GM18519 (cell line): ENCODE results near the gene DCXR.
"Not testable (repeated sequence)": the region's sequence is repeated elsewhere in the genome, so short reads cannot be mapped to it uniquely, and the experiment has no call there.

ENCODE experiments used
- ATAC-seq: cut with Tn5 transposase; IDR thresholded peaks from one replicate; pipeline ENCODE4 v1.9.1; 2021; ENCODE audit warnings: mild to moderate bottlenecking, moderate library complexity; ENCODE audit not compliant: unreplicated experiment, low FRiP score

Gene DCXR

DNA sequence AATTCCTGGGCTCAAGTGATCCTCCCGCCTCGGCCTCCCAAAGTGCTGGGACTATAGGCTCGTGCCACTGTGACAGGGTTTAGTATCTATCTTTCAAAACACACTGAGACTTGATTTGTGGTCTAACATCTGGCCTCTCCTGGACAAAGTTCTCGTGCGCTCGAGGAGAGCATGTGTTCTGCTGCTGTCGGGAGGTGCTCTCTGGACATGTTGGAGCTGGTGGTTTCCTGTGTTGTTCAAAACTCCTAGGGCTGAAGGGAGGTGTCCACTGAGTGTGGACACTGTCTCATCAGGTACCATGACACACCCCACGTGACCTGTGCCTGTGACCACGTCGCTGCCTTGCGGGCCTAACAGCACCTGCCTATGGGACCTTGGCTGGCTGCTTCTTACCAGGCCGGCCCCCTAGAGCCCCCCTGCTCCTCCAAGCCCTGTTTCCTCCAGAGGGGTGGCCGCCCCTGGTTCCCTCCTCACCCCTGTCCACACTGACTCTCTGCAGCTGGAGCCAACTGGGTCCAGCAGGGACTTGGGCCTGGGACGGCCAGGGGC lies 8.5 kb upstream of the DCXR start:
- no peak for ATAC-seq

DNA sequence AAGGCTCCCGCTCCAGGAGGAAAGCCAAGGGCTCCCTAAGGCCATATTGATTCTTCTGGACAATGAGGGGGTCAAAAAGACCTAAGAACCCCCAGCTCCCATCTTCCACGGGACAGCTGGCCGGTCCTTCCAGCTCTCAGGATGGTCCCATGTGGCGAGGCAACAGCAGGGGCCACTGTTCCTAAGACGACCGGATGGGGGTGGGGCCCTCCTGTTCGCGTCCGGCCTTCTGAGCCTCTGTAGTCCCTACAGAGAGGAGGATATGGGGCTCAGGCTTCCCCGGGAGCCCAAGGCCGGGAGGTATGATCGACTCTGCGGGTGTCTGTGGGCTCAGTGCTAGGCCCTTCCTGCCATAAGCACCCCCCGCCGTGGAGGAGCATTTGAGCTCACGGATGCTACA lies 6.0 kb upstream of the DCXR start:
- no peak for ATAC-seq

- no peak for ATAC-seq
These were observed 5.2 kb upstream of the DCXR start for GRCh38 chr17:82042649-82043048.

- ATAC-seq = no peak
These were observed 3.8 kb upstream of the DCXR start for GRCh38 chr17:82041144-82041814.

- ATAC-seq = no peak
These were observed 2.3 kb upstream of the DCXR start for GRCh38 chr17:82039695-82040299.

DNA sequence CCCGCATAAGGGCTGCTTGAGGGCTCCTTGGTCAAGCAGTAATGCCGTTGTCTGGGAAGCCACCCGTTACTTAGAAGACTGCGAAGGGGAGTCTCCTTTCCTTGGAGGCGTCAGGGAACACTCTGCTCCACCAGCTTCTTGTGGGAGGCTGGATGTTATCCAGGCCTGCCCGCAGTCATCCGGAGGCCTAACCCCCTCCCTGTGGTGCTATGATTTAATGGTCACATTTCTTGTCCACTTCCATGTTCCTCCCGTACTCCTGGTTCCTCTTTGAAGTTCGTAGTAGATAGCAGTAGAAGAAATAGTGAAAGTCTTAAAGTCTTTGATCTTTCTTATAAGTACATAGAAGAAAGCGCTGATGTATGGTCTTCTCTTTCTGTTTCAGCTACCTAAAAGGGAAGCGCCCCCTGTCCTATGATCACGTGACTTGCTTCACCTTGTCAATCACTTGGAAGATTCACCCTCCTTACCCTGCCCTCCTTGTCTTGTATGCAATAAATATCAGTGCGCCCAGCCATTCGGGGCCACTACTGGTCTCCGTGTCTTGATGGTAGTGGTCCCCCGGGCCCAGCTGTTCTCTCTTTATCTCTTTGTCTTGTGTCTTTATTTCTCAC lies 1.4 kb upstream of the DCXR start:
- ATAC-seq = not testable (repeated sequence)

GRCh38 chr17:82037889-82038195 lies 345 bp upstream of the DCXR start:
- ATAC-seq = no peak

- ATAC-seq = no peak
These were observed 834 bp downstream of the DCXR start for GRCh38 chr17:82036634-82037091.

DNA sequence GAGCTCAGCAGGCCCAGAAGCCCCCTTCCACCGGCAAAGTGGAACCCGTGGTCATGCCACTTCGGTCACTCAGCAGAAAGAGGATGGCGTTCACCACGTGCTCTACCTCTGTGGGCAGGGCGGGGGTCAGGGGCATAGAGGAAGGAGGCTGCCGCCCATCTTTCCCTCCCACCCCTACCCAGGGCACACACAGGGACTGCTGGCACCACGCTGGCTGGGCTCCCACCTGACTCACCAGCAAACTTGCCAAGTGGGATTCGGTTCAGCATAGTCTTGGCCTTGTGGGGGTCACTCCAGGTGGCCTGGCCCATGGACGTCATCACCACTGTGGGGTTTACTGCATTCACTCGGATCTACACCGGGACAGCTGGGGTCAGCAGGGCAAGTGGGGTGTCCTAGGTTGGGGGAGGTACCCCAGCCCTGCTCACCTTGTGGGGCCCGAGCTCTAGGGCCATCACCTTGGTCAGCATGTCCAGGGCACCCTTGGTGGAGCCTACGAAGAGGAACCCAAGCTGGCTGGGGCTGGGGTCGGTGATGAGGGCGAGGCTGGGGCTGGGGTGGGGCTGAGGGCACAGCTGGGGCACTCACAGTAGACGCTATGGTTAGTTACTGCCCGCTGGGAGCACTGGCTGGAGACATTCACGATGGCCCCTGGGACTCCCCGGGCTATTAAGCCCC lies 1.4 kb downstream of the DCXR start:
- ATAC-seq = no peak

GRCh38 chr17:82035488-82035887 lies 2.0 kb downstream of the DCXR start:
- no peak for ATAC-seq

- no peak for ATAC-seq
These were observed 3.0 kb downstream of the DCXR start for GRCh38 chr17:82034371-82035011.

DNA sequence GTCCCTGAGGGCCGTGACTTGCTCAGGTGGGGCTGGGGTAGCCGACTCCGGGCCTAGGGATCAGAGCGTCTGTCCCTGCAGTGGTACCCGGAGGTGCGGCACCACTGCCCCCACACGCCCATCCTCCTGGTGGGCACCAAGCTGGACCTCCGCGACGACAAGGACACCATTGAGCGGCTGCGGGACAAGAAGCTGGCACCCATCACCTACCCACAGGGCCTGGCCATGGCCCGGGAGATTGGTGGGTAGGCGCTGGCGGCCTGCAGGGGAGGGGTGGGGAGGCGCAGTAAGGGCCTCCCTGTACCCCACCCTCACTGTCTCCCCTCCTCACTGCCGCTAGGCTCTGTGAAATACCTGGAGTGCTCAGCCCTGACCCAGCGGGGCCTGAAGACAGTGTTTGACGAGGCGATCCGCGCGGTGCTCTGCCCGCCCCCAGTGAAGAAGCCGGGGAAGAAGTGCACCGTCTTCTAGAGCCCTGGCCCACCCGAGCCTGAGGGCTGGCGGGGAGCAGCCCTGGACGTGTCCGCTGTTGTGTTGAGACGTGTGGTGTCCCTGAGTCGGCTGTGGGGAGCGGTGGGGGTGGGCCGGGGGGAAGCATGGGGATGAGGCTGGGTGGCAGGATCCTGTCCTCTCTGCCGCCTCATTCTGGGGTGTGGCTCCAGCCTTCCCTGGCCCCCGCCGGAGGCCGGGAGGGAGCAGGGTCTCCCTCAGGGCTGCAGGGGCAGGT lies 4.0 kb downstream of the DCXR start:
- no peak for ATAC-seq

GRCh38 chr17:82031885-82032627 lies 5.4 kb downstream of the DCXR start:
- ATAC-seq = no peak

DNA sequence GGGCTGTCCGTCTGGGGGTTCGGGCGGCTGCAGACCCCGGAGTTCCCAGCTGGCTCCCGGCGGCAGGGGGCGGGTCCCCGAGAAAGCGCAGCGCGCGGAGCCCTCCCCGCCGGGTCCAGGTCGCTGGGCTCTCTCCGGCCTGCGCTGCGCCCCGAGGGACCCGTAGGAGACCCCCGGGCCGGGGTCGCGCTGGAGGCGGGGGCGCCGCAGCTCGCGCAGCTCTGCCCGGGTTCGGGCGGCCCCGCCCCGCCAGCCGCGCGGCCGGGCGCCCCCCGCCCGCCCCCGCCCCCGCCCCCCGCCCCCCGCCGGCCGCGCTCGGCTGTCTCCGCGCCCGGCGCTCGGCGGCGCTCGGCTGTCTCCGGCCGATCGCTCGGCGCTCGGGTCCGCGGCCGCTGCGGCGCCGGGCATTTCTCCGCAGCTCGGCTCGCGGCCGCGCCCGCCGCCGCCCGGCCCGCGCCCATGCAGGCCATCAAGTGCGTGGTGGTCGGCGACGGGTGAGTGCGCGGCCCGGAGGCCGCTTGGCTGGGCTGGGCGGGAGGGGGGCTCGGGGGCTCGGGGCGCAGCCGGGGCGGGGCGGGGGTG lies 6.1 kb downstream of the DCXR start, which contains the start of gene RAC3:
TSS of gene RAC3 (plus strand) at position 376 of the 582 bp plus-strand sequence. CDS start at position 460, 84 bp downstream.
- no peak for ATAC-seq

- ATAC-seq = no peak
These were observed 6.8 kb downstream of the DCXR start for GRCh38 chr17:82030470-82031302.

DNA sequence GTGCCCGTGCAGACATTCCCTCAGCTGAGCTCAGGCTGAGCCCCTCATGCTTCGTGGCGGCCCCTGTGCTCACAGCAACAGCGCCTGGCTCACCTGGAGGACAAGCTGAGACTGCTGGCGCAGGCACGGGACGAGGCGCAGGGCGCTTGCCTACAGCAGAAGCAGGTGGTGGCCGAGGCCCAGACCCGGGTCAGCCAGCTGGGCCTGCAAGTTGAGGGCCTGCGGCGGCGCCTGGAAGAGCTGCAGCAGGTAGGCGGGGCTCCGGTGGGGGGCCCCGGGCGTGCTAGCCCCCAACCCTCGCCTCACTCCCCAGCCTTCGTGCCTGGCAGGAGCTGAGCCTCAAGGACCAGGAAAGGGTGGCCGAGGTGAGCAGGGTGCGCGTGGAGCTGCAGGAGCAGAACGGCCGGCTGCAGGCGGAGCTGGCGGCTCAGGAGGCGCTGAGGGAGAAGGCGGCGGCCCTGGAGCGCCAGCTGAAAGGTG lies 7.5 kb downstream of the DCXR start:
- no peak for ATAC-seq

DNA sequence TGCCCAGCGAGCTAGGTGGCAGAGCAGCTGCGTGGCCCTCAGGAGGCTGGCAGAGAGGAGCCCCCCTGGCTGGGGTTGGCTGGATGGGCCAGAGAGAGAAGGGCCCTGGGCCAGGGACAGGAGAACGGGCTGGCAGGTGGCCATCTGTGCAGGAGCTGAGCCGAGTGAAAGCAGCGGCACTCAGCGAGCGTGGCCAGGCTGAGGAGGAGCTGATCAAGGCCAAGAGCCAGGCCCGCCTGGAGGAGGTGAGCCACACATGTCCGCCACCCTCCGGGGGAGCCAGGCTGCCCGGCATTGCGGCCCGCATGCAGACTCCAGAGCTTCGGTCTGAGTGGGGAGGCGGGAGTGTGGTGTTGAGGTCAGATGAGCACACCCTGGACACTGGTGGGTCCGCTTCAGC lies 8.1 kb downstream of the DCXR start:
- no peak for ATAC-seq

DNA sequence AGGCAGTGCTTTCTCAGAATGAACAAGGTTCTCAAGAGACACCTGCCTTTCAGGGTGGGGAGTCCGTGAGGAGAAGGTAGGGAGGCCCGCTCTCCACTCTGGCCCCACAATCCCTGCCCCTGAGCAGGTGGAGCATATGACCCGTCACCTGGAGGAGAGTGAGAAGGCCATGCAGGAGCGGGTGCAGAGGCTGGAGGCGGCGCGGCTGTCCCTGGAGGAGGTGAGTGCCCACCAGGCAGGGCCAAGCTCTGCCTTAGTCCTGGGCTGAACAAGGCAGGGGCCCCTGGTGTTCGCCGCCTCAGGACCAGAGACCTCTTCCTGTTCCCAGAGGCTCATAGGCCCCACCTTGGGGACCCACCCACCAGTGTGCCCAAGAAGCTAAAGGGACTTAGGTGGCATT lies 8.5 kb downstream of the DCXR start:
- ATAC-seq = no peak
